ENCODE data around the gene HIVEP3.

Gene HIVEP3

DNA sequence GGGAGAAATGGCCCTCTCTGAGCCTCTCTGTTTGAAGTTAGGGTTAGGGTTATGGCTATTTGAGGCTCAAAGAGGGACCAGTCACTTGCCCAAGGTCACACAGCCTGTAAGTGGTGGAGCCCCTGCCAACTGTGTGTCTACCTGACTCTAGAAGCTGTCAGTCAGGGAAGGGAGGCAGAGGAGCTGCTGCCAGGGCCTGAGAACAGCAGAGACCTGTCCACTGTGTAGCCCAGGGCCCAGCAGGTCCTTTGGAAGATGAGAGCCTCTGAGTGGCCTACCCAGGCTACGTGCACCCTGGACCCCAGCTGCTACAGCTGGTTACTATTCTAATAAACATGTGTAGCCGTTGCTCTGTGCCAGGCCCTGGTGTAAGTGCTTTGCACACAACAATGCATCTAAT, 419.1 kb downstream of the HIVEP3 start:
- Histone ChIP-seq H3K4me2 (ENCODE audit: insufficient read depth, low read length, poor library complexity, severe bottlenecking) (no peak overlapping the region), H3K4me3 (ENCODE audit: low read length in 2 of 2) (no peak overlapping the region), H2BK5ac (ENCODE audit: low read length) (no peak overlapping the region), H3K27ac (replicated peaks; ENCODE audit: low read length) (no peak overlapping the region), H2AFZ (ENCODE audit: low read length) (no peak overlapping the region), H3K18ac (ENCODE audit: low read length) (no peak overlapping the region), H3K36me3 (replicated peaks in 1 of 2; ENCODE audit: control insufficient read depth in 2 of 2, insufficient read depth in 2 of 2, low read length in 2 of 2) (no peaks in the 10 kb centered on the region), H3K9ac (ENCODE audit: low read depth, low read length, poor library complexity) (no peak overlapping the region), H2BK15ac (ENCODE audit: low read length) (peak overlapping the region; percentile 18), H4K8ac (ENCODE audit: low read depth, low read length) (no peak overlapping the region), H3K27me3 (ENCODE audit: control insufficient read depth in 3 of 3, insufficient read depth in 3 of 3, low read depth in 1 of 3, low read length in 3 of 3) (no peaks in the 10 kb centered on the region), H2BK12ac (ENCODE audit: low read length) (no peak overlapping the region), H3K9me3 (replicated peaks in 1 of 2; ENCODE audit: control insufficient read depth in 2 of 2, insufficient read depth in 1 of 2, low read depth in 1 of 2, low read length in 2 of 2) (peaks cover 0 to 2% of the 10 kb centered on the region in 2 donors), H3K4me1 (ENCODE audit: control insufficient read depth in 2 of 2, insufficient read depth in 1 of 2, low read depth in 1 of 2, low read length in 2 of 2) (peaks cover 24 to 25% of the 10 kb centered on the region in 2 donors), H3K79me1 (ENCODE audit: low read depth, low read length) (no peaks in the 10 kb centered on the region), H2AK5ac (ENCODE audit: low read depth, low read length) (no peak overlapping the region), H2BK120ac (ENCODE audit: low read depth, low read length) (no peak overlapping the region), H3K4ac (ENCODE audit: low read length) (no peak overlapping the region), H4K91ac (ENCODE audit: low read depth, low read length, poor library complexity) (no peak overlapping the region), H3K23ac (ENCODE audit: low read depth, low read length, poor library complexity) (peak overlapping the region; percentile 19), H3K14ac (ENCODE audit: low read length) (no peak overlapping the region)
- no CpG with 5 or more reads among the region's 2 CpGs for WGBS, 2 donors (ENCODE audit: extremely low coverage in 2 of 2, insufficient read length in 2 of 2, insufficient replicate concordance in 1 of 2)
- no peak for DNase-seq (ENCODE audit: low spot score)

DNA sequence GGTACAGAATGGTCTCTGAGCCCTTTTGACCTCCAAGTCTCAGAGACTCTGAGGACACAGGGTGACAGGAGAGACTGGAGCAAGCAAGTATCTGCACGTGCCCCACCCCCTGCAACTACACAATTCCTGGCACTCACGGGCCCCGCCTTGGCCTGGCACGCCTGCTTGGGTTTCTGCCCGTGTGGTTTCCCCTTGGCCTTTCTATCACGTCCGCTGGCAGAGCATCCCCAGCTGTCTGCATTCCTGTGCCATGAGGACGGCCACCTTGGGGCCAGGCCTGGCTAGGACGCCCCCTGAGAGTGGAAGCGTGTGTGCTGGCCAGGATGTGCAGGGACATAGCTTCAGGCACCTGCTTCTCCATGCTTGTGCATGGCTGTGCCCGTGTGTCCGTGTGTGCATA, 419.9 kb downstream of the HIVEP3 start:
- no peak for DNase-seq (ENCODE audit: low spot score)
- no peak overlapping the region for H4K91ac ChIP-seq (ENCODE audit: low read depth, low read length, poor library complexity)
- no peak overlapping the region for H2BK5ac ChIP-seq (ENCODE audit: low read length)
- H3K9me3 ChIP-seq (replicated peaks in 1 of 2; ENCODE audit: control insufficient read depth in 2 of 2, insufficient read depth in 1 of 2, low read depth in 1 of 2, low read length in 2 of 2): no peaks in the 10 kb centered on the region
- H4K8ac ChIP-seq (ENCODE audit: low read depth, low read length): no peak overlapping the region
- peak overlapping the region; percentile 67 for H3K18ac ChIP-seq (ENCODE audit: low read length)
- H3K4me3 ChIP-seq (ENCODE audit: low read length in 2 of 2): no peak overlapping the region
- no peak overlapping the region for H3K4me2 ChIP-seq (ENCODE audit: insufficient read depth, low read length, poor library complexity, severe bottlenecking)
- no peak overlapping the region for H2BK120ac ChIP-seq (ENCODE audit: low read depth, low read length)
- no peaks in the 10 kb centered on the region for H3K79me1 ChIP-seq (ENCODE audit: low read depth, low read length)
- H3K27me3 ChIP-seq (ENCODE audit: control insufficient read depth in 3 of 3, insufficient read depth in 3 of 3, low read depth in 1 of 3, low read length in 3 of 3): no peaks in the 10 kb centered on the region
- peaks cover 21 to 22% of the 10 kb centered on the region in 2 donors for H3K4me1 ChIP-seq (ENCODE audit: control insufficient read depth in 2 of 2, insufficient read depth in 1 of 2, low read depth in 1 of 2, low read length in 2 of 2)
- H3K4ac ChIP-seq (ENCODE audit: low read length): peak overlapping the region; percentile 2
- peak overlapping the region; percentile 49 for H3K14ac ChIP-seq (ENCODE audit: low read length)
- H3K9ac ChIP-seq (ENCODE audit: low read depth, low read length, poor library complexity): no peak overlapping the region
- H3K23ac ChIP-seq (ENCODE audit: low read depth, low read length, poor library complexity): peak overlapping the region; percentile 22
- WGBS, 2 donors (ENCODE audit: extremely low coverage in 2 of 2, insufficient read length in 2 of 2, insufficient replicate concordance in 1 of 2): no CpG with 5 or more reads among the region's 12 CpGs
- peak overlapping the region; percentile 36 for H2AK5ac ChIP-seq (ENCODE audit: low read depth, low read length)
- peak overlapping the region; percentile 69 for H2BK12ac ChIP-seq (ENCODE audit: low read length)
- peak overlapping the region; percentile 81 for H2BK15ac ChIP-seq (ENCODE audit: low read length)
- no peak overlapping the region for H3K27ac ChIP-seq (replicated peaks; ENCODE audit: low read length)
- no peak overlapping the region for H2AFZ ChIP-seq (ENCODE audit: low read length)
- H3K36me3 ChIP-seq (replicated peaks in 1 of 2; ENCODE audit: control insufficient read depth in 2 of 2, insufficient read depth in 2 of 2, low read length in 2 of 2): no peaks in the 10 kb centered on the region

DNA sequence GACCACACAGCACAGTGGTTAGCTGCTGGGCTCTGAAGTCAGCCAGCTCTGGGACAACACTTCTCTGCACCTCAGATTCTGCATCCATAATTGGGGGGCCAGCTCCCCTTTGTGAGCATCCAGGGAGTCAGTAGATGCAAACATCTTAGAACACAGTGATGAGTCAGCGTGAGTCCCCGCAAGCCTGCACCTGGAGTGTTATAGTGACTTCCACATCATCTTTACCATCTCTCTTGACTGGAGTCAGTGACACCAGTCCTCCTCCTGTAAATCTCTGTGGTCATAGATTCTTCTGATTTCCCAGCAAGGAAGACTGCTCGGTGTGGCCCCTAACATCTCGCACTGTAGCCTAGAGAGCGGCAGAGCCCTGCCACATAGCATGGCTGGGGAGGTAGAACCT, 420.3 kb downstream of the HIVEP3 start:
- H2BK5ac ChIP-seq (ENCODE audit: low read length): no peak overlapping the region
- no CpG with 5 or more reads among the region's 5 CpGs for WGBS, 2 donors (ENCODE audit: extremely low coverage in 2 of 2, insufficient read length in 2 of 2, insufficient replicate concordance in 1 of 2)
- H3K14ac ChIP-seq (ENCODE audit: low read length): no peak overlapping the region
- no peak overlapping the region for H3K4me3 ChIP-seq (ENCODE audit: low read length in 2 of 2)
- no peak for DNase-seq (ENCODE audit: low spot score)
- no peaks in the 10 kb centered on the region for H3K79me1 ChIP-seq (ENCODE audit: low read depth, low read length)
- H4K8ac ChIP-seq (ENCODE audit: low read depth, low read length): no peak overlapping the region
- no peak overlapping the region for H2AFZ ChIP-seq (ENCODE audit: low read length)
- H3K9ac ChIP-seq (ENCODE audit: low read depth, low read length, poor library complexity): no peak overlapping the region
- no peak overlapping the region for H3K27ac ChIP-seq (replicated peaks; ENCODE audit: low read length)
- H2AK5ac ChIP-seq (ENCODE audit: low read depth, low read length): peak overlapping the region; percentile 98
- H3K9me3 ChIP-seq (replicated peaks in 1 of 2; ENCODE audit: control insufficient read depth in 2 of 2, insufficient read depth in 1 of 2, low read depth in 1 of 2, low read length in 2 of 2): no peaks in the 10 kb centered on the region
- no peak overlapping the region for H2BK120ac ChIP-seq (ENCODE audit: low read depth, low read length)
- no peaks in the 10 kb centered on the region for H3K27me3 ChIP-seq (ENCODE audit: control insufficient read depth in 3 of 3, insufficient read depth in 3 of 3, low read depth in 1 of 3, low read length in 3 of 3)
- H2BK12ac ChIP-seq (ENCODE audit: low read length): no peak overlapping the region
- peaks cover 21 to 22% of the 10 kb centered on the region in 2 donors for H3K4me1 ChIP-seq (ENCODE audit: control insufficient read depth in 2 of 2, insufficient read depth in 1 of 2, low read depth in 1 of 2, low read length in 2 of 2)
- no peak overlapping the region for H4K91ac ChIP-seq (ENCODE audit: low read depth, low read length, poor library complexity)
- peak overlapping the region; percentile 67 for H3K18ac ChIP-seq (ENCODE audit: low read length)
- no peak overlapping the region for H3K4ac ChIP-seq (ENCODE audit: low read length)
- H2BK15ac ChIP-seq (ENCODE audit: low read length): peak overlapping the region; percentile 81
- H3K36me3 ChIP-seq (replicated peaks in 1 of 2; ENCODE audit: control insufficient read depth in 2 of 2, insufficient read depth in 2 of 2, low read length in 2 of 2): no peaks in the 10 kb centered on the region
- H3K23ac ChIP-seq (ENCODE audit: low read depth, low read length, poor library complexity): no peak overlapping the region
- H3K4me2 ChIP-seq (ENCODE audit: insufficient read depth, low read length, poor library complexity, severe bottlenecking): no peak overlapping the region

DNA sequence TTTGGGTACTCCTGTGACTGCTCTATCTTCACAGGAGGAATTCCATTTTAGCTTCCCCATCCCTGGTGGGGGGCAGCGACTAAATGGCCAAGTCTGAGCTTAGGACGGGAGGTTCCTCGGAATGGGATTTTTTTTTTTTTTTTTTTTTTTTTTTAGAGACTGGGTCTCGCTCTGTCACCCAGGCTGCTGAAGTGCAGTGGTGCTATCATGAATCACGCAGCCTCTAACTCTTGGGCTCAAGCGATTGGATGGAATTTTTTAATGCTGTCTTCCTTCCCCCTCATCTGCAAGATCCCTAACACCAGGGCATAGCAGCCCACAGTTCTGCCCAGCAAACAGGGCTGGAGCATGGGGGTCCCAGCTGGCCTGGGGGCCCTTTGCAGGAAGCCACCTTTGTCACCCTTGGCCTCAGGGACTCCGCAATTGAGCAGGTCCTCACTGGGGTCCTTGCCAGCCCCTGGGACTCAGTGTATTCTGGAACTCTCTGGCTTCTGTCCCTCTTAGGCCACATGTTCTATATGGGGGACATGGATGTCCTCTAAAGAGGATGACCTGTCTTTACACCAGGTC, 421.2 kb downstream of the HIVEP3 start:
- Histone ChIP-seq H3K9me3 (replicated peaks in 1 of 2; ENCODE audit: control insufficient read depth in 2 of 2, insufficient read depth in 1 of 2, low read depth in 1 of 2, low read length in 2 of 2) (no peaks in the 10 kb centered on the region), H3K79me1 (ENCODE audit: low read depth, low read length) (no peaks in the 10 kb centered on the region), H3K9ac (ENCODE audit: low read depth, low read length, poor library complexity) (no peak overlapping the region), H3K14ac (ENCODE audit: low read length) (no peak overlapping the region), H3K18ac (ENCODE audit: low read length) (peak overlapping the region; percentile 99), H4K91ac (ENCODE audit: low read depth, low read length, poor library complexity) (no peak overlapping the region), H3K36me3 (replicated peaks in 1 of 2; ENCODE audit: control insufficient read depth in 2 of 2, insufficient read depth in 2 of 2, low read length in 2 of 2) (no peaks in the 10 kb centered on the region), H3K27me3 (ENCODE audit: control insufficient read depth in 3 of 3, insufficient read depth in 3 of 3, low read depth in 1 of 3, low read length in 3 of 3) (no peaks in the 10 kb centered on the region), H2BK120ac (ENCODE audit: low read depth, low read length) (no peak overlapping the region), H3K4me1 (ENCODE audit: control insufficient read depth in 2 of 2, insufficient read depth in 1 of 2, low read depth in 1 of 2, low read length in 2 of 2) (peaks cover 21 to 22% of the 10 kb centered on the region in 2 donors), H2BK5ac (ENCODE audit: low read length) (peak overlapping the region; percentile 94), H2BK15ac (ENCODE audit: low read length) (peak overlapping the region; percentile 100), H3K23ac (ENCODE audit: low read depth, low read length, poor library complexity) (no peak overlapping the region), H3K4ac (ENCODE audit: low read length) (no peak overlapping the region), H3K4me3 (ENCODE audit: low read length in 2 of 2) (no peak overlapping the region), H3K27ac (replicated peaks; ENCODE audit: low read length) (no peak overlapping the region), H3K4me2 (ENCODE audit: insufficient read depth, low read length, poor library complexity, severe bottlenecking) (no peak overlapping the region), H2BK12ac (ENCODE audit: low read length) (peak overlapping the region; percentile 92), H2AFZ (ENCODE audit: low read length) (no peak overlapping the region), H4K8ac (ENCODE audit: low read depth, low read length) (no peak overlapping the region), H2AK5ac (ENCODE audit: low read depth, low read length) (peak overlapping the region; percentile 98)
- DNase-seq (ENCODE audit: low spot score): no peak
- WGBS, 2 donors (ENCODE audit: extremely low coverage in 2 of 2, insufficient read length in 2 of 2, insufficient replicate concordance in 1 of 2): no CpG with 5 or more reads among the region's 7 CpGs
